SK-N-SH (cell line): Measurements from ENCODE around the gene CLASP2. TPM values are rescaled to one million over a fixed set of nuclear protein-coding genes. Genes with fewer than 3 reads are reported as not detected.

Source experiments
- CTCF ChIA-PET: fragments of 300-600, 350-600 bp; formaldehyde crosslinking; extraction: SDS; loops from one replicate; lab custom pipeline; 2021; lab: Yijun Ruan, JAX
- POLR2A ChIA-PET: fragments of 350-600 bp; sonication (Branson Sonifier 250); formaldehyde crosslinking; extraction: SDS; loops from one replicate; lab custom pipeline; 2020; ENCODE audit warnings: antibody characterized with exemption, inconsistent platforms; lab: Yijun Ruan, JAX
- DNase-seq: peaks from one replicate; pipeline ENCODE4 v3.0.0; 2012
- H2AFZ ChIP-seq: fragments of 200-600 bp; sonication (generic); 2 replicates; pipeline ENCODE4 v1.8.1; 2016; ENCODE audit warnings: antibody characterized with exemption, mild to moderate bottlenecking, low read depth
- H3F3A ChIP-seq: fragments of 200-600 bp; sonication (generic); replicated peaks from 2 replicates; pipeline ENCODE3; 2016; ENCODE audit warnings: antibody characterized with exemption, mild to moderate bottlenecking; ENCODE audit not compliant: insufficient read depth
- H3K27ac ChIP-seq, 2 experiments: fragments of 200-500 bp in 1 of 2; fragments of 200-600 bp in 1 of 2; sonication (Bioruptor generic) in 1 of 2; sonication (generic), shearing (Covaris generic) in 1 of 2; 2 replicates each; pipeline versions ENCODE4 v1.5.1 to v1.6.1; 2014 to 2016; ENCODE audit warnings: low read depth in 2 of 2, inconsistent platforms in 1 of 2, low read length in 1 of 2, mild to moderate bottlenecking in 1 of 2, mixed read lengths in 1 of 2
- H3K27me3 ChIP-seq: fragments of 200-600 bp; sonication (generic), shearing (Covaris generic); 2 replicates; pipeline ENCODE4 v1.6.1; 2016; ENCODE audit warnings: mixed run types; ENCODE audit not compliant: insufficient read depth
- H3K36me3 ChIP-seq, 2 experiments: fragments of 200-500 bp in 1 of 2; fragments of 200-600 bp in 1 of 2; sonication (Bioruptor generic) in 1 of 2; sonication (generic) in 1 of 2; replicated peaks in 1 of 2; 2 replicates each; pipeline versions ENCODE3 to v1.5.1; 2014 to 2016; ENCODE audit warnings: low read length in 1 of 2, mild to moderate bottlenecking in 1 of 2; ENCODE audit not compliant: insufficient read depth in 2 of 2, control insufficient read depth in 1 of 2
- H3K4me1 ChIP-seq, 2 experiments: fragments of 200-500 bp in 1 of 2; fragments of 200-600 bp in 1 of 2; sonication (Bioruptor generic) in 1 of 2; sonication (generic), shearing (Covaris generic) in 1 of 2; 2 replicates each; pipeline versions ENCODE4 v1.5.1 to v1.6.1; 2014 to 2016; ENCODE audit warnings: low read depth in 1 of 2, low read length in 1 of 2, mixed run types in 1 of 2; ENCODE audit not compliant: insufficient read depth in 2 of 2, control insufficient read depth in 1 of 2
- H3K4me2 ChIP-seq: fragments of 200-600 bp; sonication (generic), shearing (Covaris generic); 2 replicates; pipeline ENCODE4 v1.6.1; 2017; ENCODE audit warnings: mixed run types
- H3K4me3 ChIP-seq, 2 experiments: fragments of 200-500 bp in 1 of 2; fragments of 200-600 bp in 1 of 2; sonication (Bioruptor generic) in 1 of 2; sonication (generic), shearing (Covaris generic) in 1 of 2; 2 replicates each; pipeline versions ENCODE4 v1.5.1 to v1.8.1; 2014 to 2016; ENCODE audit warnings: low read depth in 2 of 2, inconsistent platforms in 1 of 2, low read length in 1 of 2, mild to moderate bottlenecking in 1 of 2, mixed read lengths in 1 of 2, moderate library complexity in 1 of 2
- H3K79me2 ChIP-seq: fragments of 200-600 bp; sonication (generic); 2 replicates; pipeline ENCODE4 v1.8.1; 2017; ENCODE audit warnings: mild to moderate bottlenecking; ENCODE audit not compliant: insufficient read depth
- H3K9ac ChIP-seq: fragments of 200-600 bp; sonication (generic); 2 replicates; pipeline ENCODE4 v1.6.1; 2017; ENCODE audit warnings: mixed run types
- H3K9me2 ChIP-seq: fragments of 200-600 bp; sonication (generic); 2 replicates; pipeline ENCODE4 v1.6.1; 2017; ENCODE audit warnings: mixed run types
- H3K9me3 ChIP-seq: fragments of 200-600 bp; sonication (generic); 2 replicates; pipeline ENCODE4 v1.6.1; 2017; ENCODE audit warnings: mixed run types, mild to moderate bottlenecking, moderate library complexity
- H4K20me1 ChIP-seq: fragments of 200-600 bp; sonication (generic); 2 replicates; pipeline ENCODE4 v1.6.1; 2017; ENCODE audit warnings: mild to moderate bottlenecking, mixed run types; ENCODE audit not compliant: insufficient read depth
- EP300 ChIP-seq, 2 experiments: IDR thresholded peaks; 2 replicates each; pipeline versions ENCODE4 v1.4.0 to v1.6.1; 2012; ENCODE audit warnings: borderline replicate concordance in 1 of 2, low read depth in 1 of 2, low read length in 1 of 2
- EZH2phosphoT487 ChIP-seq: fragments of 200-600 bp; sonication (generic); IDR thresholded peaks from 2 replicates; pipeline ENCODE4 v1.6.1; 2017; ENCODE audit warnings: low read depth, mixed run types, mild to moderate bottlenecking, antibody characterized with exemption, moderate library complexity, borderline replicate concordance
- FOSL2 ChIP-seq: IDR thresholded peaks from 2 replicates; pipeline ENCODE4 v1.4.0; 2012; ENCODE audit warnings: low read depth, mild to moderate bottlenecking, moderate library complexity, borderline replicate concordance
- FOXJ3 ChIP-seq: sonication (generic); formaldehyde crosslinking; IDR thresholded peaks from 2 replicates; pipeline ENCODE4 v1.5.1; 2020; ENCODE audit warnings: mild to moderate bottlenecking, missing genetic modification reagents
- FOXM1 ChIP-seq: IDR thresholded peaks from 2 replicates; pipeline ENCODE4 v1.4.0; 2012; ENCODE audit warnings: low read depth, mild to moderate bottlenecking
- GATA2 ChIP-seq: sonication (generic); formaldehyde crosslinking; IDR thresholded peaks from 2 replicates; pipeline ENCODE4 v1.5.0; 2020; ENCODE audit warnings: mild to moderate bottlenecking, missing genetic modification reagents
- NFIC ChIP-seq: IDR thresholded peaks from 2 replicates; pipeline ENCODE4 v1.4.0; 2012; ENCODE audit warnings: borderline replicate concordance
- NRF1 ChIP-seq: IDR thresholded peaks from 2 replicates; pipeline ENCODE4 v1.6.1; 2012; ENCODE audit warnings: low read depth, mild to moderate bottlenecking, low read length
- POLR2AphosphoS5 ChIP-seq: IDR thresholded peaks from 2 replicates; pipeline ENCODE4 v1.6.1; 2012; ENCODE audit warnings: low read depth, low read length
- RAD21 ChIP-seq: IDR thresholded peaks from 2 replicates; pipeline ENCODE4 v1.6.1; 2012; ENCODE audit warnings: mild to moderate bottlenecking, low read length
- RCOR1 ChIP-seq: fragments of 150-350 bp; IDR thresholded peaks from 2 replicates; pipeline ENCODE4 v1.6.1; 2017; ENCODE audit warnings: antibody characterized with exemption, low read length
- RFX5 ChIP-seq: IDR thresholded peaks from 2 replicates; pipeline ENCODE4 v1.6.1; 2012; ENCODE audit warnings: mild to moderate bottlenecking, improper control_type of control experiment, low read length
- RXRA ChIP-seq: IDR thresholded peaks from 2 replicates; pipeline ENCODE4 v1.4.0; 2012; ENCODE audit warnings: low read depth, mild to moderate bottlenecking, borderline replicate concordance
- SIN3A ChIP-seq: IDR thresholded peaks from 2 replicates; pipeline ENCODE4 v1.6.1; 2012; ENCODE audit warnings: low read depth, mild to moderate bottlenecking, low read length, moderate library complexity, borderline replicate concordance
- SMC3 ChIP-seq: IDR thresholded peaks from 2 replicates; pipeline ENCODE4 v1.6.1; 2012; ENCODE audit warnings: low read depth, low read length, improper control_type of control experiment
- TAF1 ChIP-seq: IDR thresholded peaks from 2 replicates; pipeline ENCODE4 v1.6.1; 2012; ENCODE audit warnings: low read depth, mild to moderate bottlenecking, low read length, moderate library complexity, borderline replicate concordance
- YY1 ChIP-seq: IDR thresholded peaks from 2 replicates; pipeline ENCODE4 v1.4.0; 2012; ENCODE audit warnings: low read depth, mild to moderate bottlenecking
- polyA plus RNA-seq, 3 experiments: library from polyadenylated mRNA; depleted of rRNA; stranded (reverse); fragments of >200 nt; gene quantifications; 2 replicates each; pipeline ENCODE4 v1.2.3, GENCODE V29; 2012
- TF ChIP-seq, protein P1 (sequence below): IDR thresholded peaks from 2 replicates; pipeline ENCODE4 v1.6.1; 2012; ENCODE audit warnings: mild to moderate bottlenecking, low read depth, low read length, moderate library complexity
- TF ChIP-seq, protein P2 (sequence below): fragments of 150-350 bp; IDR thresholded peaks from 2 replicates; pipeline ENCODE4 v1.6.1; 2017; ENCODE audit warnings: antibody characterized with exemption, low read length, low read depth, borderline replicate concordance
- TF ChIP-seq, protein P3 (sequence below): IDR thresholded peaks from 2 replicates; pipeline ENCODE4; 2012

Gene CLASP2
- polyA plus RNA-seq, 1 of the 3 experiments (the other 2 are of a cell fraction): 13.2 TPM

DNA sequence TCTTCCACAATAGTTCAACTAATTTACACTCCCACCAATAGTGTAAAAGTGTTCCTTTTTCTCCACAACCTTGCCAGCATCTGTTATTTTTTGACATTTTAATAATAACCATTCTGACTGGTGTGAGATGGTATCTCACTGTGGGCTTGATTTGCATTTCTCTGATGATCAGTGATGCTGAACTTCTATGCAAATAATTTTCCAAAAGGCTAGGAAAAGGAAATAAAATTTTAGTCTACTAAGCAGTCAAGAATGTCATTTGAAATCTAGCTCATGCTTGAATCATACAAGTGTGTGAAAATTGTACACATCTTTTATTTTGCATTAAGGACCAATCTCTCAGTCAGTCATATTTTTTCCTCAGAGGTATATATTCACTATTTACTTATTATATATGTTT, 176.1 kb downstream of the CLASP2 start:
- H3K4me3 ChIP-seq: no peak overlapping the region
- peaks cover 8 to 46% of the 10 kb centered on the region in 2 experiments for H3K36me3 ChIP-seq
- no peaks in the 10 kb centered on the region for H3K9me3 ChIP-seq
- H4K20me1 ChIP-seq: no peaks in the 10 kb centered on the region
- no peaks in the 10 kb centered on the region for H3K27me3 ChIP-seq
- H2AFZ ChIP-seq: no peak overlapping the region
- H3K9me2 ChIP-seq: no peaks in the 10 kb centered on the region
- H3K9ac ChIP-seq: no peak overlapping the region
- TF ChIP-seq YY1 (no peak), EP300 (IDR thresholded peaks at IDR 0.05; ENCODE audit: borderline replicate concordance in 1 of 2, low read depth in 1 of 2, low read length in 1 of 2) (no peak), RAD21 (no peak), RXRA (no peak), SMC3 (no peak), RFX5 (no peak), TAF1 (no peak), FOXM1 (no peak), NRF1 (no peak), SIN3A (no peak), GATA2 (no peak), FOXJ3 (no peak), FOSL2 (no peak), NFIC (no peak), POLR2AphosphoS5 (no peak), EZH2phosphoT487 (no peak), RCOR1 (no peak)
- TF ChIP-seq, protein P1, sequence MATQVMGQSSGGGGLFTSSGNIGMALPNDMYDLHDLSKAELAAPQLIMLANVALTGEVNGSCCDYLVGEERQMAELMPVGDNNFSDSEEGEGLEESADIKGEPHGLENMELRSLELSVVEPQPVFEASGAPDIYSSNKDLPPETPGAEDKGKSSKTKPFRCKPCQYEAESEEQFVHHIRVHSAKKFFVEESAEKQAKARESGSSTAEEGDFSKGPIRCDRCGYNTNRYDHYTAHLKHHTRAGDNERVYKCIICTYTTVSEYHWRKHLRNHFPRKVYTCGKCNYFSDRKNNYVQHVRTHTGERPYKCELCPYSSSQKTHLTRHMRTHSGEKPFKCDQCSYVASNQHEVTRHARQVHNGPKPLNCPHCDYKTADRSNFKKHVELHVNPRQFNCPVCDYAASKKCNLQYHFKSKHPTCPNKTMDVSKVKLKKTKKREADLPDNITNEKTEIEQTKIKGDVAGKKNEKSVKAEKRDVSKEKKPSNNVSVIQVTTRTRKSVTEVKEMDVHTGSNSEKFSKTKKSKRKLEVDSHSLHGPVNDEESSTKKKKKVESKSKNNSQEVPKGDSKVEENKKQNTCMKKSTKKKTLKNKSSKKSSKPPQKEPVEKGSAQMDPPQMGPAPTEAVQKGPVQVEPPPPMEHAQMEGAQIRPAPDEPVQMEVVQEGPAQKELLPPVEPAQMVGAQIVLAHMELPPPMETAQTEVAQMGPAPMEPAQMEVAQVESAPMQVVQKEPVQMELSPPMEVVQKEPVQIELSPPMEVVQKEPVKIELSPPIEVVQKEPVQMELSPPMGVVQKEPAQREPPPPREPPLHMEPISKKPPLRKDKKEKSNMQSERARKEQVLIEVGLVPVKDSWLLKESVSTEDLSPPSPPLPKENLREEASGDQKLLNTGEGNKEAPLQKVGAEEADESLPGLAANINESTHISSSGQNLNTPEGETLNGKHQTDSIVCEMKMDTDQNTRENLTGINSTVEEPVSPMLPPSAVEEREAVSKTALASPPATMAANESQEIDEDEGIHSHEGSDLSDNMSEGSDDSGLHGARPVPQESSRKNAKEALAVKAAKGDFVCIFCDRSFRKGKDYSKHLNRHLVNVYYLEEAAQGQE: no peak
- TF ChIP-seq, protein P2, sequence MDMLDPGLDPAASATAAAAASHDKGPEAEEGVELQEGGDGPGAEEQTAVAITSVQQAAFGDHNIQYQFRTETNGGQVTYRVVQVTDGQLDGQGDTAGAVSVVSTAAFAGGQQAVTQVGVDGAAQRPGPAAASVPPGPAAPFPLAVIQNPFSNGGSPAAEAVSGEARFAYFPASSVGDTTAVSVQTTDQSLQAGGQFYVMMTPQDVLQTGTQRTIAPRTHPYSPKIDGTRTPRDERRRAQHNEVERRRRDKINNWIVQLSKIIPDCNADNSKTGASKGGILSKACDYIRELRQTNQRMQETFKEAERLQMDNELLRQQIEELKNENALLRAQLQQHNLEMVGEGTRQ: no peak
- TF ChIP-seq, protein P3, sequence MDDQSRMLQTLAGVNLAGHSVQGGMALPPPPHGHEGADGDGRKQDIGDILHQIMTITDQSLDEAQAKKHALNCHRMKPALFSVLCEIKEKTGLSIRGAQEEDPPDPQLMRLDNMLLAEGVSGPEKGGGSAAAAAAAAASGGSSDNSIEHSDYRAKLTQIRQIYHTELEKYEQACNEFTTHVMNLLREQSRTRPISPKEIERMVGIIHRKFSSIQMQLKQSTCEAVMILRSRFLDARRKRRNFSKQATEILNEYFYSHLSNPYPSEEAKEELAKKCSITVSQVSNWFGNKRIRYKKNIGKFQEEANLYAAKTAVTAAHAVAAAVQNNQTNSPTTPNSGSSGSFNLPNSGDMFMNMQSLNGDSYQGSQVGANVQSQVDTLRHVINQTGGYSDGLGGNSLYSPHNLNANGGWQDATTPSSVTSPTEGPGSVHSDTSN: no peak
- DNase-seq: no peak
- no peaks in the 10 kb centered on the region for H3K4me1 ChIP-seq
- no peaks in the 10 kb centered on the region for H3F3A ChIP-seq
- no peak overlapping the region for H3K4me2 ChIP-seq
- ChIA-PET CTCF (interaction anchor here (0.9 kb wide), 1 partner anchor 9 kb away, joined by 3 read pairs; no protein-coding TSS in a partner anchor), POLR2A (interaction anchor here (0.5 kb wide), 1 partner anchor 55 kb away, joined by 4 read pairs; no protein-coding TSS in a partner anchor)
- H3K79me2 ChIP-seq: no peaks in the 10 kb centered on the region
- no peak overlapping the region for H3K27ac ChIP-seq
